Astrocyte of the hippocampus (primary cell): ENCODE data around the gene SP100.
"Not testable (repeated sequence)": the region's sequence is repeated elsewhere in the genome, so short reads cannot be mapped to it uniquely, and the experiment has no call there.

Source experiments
- DNase-seq: peaks from one replicate; pipeline ENCODE4 v3.0.0; 2011; ENCODE audit warnings: low read depth, low spot score

SP100 gene

DNA sequence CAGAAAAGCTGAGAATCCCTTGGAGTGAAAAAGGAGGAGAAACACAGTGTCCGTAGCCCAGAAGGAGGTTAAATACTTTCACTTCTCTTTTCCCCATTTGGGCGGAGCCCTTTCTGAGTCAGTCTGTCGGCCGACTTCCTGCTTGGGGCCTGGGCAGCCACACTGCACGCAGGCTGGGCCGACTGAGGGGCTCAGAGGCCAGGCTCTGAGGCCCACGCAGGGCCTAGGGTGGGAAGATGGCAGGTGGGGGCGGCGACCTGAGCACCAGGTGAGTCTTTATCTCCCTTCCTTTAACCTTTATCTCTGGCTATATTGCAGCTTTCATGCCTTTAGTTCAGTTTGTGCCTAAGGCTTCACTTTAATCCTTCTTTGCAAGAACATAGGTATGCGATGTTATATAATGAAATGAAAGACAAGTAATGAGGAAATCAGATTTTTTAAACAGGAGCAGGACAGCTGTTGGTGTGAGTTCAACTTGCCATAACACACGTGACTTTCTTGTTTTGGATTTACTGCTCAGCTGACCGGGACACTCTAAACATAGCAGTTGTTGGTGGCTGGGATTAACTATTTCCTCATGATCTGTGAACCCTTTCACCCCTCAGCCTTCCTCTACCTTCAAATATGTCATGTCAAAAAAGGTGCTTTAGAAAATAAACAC lies at the start of gene SP100:
SP100 (plus strand) TSS at position 141 of the 661 bp plus-strand sequence; CDS start at position 237, 96 bp downstream.
- DNase-seq: peak; percentile 81

DNA sequence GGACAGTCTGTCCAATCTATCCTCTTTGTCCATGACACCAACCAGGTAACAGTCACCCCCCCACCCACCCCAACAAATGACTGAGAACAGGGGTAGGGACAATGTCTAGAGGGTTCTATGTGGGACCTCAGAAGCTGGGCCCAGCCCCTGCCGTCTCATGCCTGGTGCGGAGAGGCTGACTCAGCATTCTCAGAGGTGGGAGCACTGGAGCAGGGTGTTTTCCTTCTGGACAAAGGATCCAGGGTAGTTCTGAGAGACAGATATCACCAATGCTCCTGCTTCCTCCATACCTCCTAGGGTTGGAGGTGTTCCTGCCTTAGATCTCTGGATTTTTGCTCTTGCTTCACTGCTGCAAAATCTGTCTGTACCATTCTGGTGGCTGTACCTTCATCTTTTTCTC lies 33.9 kb upstream of the SP100 start:
- DNase-seq: no peak

DNA sequence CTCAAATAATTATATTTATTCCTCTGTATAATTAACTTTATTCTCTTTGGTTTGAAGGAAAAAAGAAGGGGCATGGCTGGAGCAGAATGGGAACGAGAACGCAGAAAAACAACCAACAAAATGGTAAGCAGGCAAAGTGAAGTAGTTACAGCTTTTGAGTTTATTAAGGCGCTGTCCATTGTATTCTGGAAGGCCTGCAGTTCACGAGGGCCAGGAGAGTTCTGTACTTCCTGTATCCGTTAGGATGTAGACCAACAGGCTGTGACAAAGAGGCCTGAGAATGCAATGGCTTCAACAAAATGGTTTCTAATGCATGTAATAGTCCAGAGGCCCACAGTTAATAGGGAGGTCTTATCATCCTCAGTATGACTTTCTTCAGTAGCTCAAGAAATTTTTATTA lies 32.5 kb upstream of the SP100 start:
- DNase-seq: no peak

DNA sequence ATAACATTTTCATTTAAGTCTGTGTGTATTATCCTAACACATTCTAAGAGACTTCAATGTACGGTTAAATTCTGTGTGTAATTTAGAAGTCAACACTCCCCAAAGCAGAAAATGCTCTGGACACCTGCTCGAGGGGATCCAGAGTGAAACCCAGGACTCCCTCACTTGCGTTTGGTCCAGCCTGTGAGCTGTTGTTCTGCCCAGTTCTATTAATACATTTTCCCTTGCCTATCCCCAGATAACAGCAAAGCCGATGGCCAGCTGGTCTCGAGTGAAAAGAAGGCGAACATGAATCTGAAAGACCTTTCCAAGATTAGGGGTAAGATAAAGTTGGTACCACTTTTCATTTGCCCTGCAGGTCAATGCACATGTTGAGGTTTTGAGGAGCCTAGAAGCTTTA lies 31.0 kb upstream of the SP100 start:
- DNase-seq: no peak

DNA sequence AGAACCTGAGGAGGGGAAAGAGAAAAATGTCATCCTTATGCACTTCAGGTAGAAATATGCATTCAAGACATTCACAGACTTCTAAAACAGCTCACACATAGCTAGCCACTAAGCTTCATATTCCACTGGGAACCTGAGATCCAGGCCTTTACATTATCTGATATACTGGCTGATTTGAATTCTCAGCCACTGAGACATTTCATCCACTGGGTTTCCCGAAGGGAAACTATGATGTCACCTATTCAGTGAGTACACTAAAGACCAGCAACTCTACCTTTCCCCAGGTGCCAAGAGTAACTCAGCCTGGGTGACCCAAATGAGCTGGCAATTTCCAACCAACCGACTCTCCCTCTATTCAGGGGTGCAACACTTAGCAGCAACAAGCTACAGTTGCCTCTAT lies 21.7 kb upstream of the SP100 start:
- no peak for DNase-seq

DNA sequence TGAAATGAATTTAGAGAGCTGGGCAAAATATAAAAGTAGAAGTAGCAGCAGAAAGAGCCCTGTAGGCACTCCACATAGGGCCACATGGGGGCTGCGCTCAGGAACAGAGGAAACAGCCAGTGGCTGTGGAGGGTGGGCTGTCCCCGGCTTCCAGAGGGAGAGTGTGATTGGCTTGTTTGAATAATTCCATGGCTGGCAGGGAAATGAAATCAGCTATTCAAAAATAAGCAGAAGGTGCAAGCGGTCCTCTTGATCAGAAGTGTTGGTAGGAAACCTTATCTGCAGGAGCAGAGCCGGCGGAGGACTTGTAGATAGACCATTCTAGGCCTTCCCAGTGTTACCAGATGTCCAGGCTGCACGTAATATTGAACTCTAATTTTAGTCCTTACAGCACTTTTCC lies 17.3 kb upstream of the SP100 start:
- DNase-seq: not testable (repeated sequence)

DNA sequence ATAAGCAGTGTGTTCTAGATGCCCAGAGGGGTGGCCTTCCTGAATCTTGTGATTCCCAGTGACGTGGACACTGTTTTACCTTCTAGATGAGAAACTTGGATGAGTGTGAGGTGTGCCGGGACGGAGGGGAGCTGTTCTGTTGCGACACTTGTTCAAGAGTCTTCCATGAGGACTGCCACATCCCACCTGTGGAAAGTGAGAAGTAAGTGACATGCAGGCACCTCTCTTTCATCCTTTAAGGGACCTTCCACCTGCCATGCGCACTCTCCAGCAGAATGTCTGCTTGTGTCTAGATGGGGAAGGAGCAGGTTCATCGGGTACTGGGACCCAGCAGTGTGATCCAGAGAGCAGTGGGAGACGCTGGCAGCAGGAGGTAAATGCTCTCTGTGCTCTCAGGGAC lies 16.0 kb upstream of the SP100 start:
- DNase-seq: no peak

DNA sequence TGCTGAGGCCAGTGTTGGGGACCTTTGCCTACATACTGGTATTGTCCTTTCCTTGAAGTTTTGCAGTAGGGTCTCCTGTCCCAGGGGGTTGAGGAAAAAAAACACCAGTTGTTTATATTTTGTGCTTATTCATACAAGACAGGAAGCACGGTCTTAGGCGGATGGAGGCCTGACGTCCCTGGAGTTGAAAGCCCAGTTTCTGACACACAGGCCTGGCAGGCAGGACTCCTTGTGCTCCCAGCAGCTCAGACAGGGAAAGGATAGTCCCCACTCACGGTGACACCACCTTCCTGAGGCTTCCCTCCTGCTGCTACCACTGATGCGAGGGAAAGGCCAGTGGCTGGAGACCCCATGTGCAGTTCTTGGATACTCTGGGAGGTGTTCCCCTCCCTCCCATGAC lies 15.5 kb upstream of the SP100 start:
- DNase-seq: no peak

DNA sequence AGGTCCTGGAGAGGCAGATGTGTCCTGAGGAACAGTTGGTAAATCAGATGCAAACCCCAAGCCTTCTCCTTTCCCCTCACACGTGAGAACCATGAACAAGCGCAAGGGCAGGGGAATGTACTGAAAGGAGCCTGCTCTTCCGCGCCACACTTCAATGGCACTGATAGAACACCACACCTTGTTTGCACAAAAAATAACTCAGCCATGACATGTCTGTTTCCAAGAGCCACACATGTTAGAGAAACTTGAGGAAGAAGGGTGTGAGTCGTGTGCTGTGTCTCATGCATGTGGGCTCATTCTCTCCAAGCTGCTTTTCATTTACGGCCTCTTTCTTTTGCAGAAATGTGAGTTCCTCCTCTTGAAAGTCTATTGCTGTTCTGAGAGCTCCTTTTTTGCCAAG lies 15.0 kb upstream of the SP100 start:
- DNase-seq: not testable (repeated sequence)

DNA sequence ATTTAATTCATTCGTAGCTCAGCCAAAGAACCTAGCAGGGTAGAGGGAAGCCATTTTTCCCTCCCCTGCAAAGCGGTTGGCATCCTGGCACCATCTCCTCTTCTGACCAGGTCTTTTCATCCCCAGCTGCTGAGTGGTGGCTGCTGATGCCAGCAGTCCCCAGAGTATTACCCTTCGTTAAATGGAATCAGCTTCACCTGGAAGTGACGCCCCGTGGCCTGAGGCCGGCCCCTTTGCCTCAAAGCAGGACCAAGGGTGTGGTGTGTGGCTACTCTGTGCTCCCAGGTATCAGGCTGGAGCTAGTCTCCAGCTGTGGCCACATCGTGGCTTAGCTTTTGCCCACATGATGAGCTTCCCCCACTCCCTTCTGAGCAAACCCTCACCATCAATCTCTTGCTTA lies 12.3 kb upstream of the SP100 start:
- no peak for DNase-seq

DNA sequence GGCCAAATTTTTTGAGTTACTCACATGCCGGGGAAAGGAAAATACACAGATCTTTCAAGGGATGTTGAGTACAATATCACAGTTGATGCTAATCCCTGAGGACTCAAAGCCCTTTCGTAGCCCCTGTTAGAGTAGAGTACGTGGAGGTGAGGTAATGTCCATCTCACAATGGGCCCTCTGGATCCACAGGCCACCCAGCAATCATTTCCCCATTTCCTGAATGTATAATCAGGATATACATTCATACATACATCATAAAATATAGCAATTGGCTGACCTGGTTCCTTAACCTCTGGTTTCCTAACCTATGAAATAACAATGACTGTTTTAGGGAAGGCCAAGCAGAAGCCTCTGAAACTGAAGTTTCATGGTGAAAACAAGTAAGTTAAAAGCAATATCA lies 10.2 kb upstream of the SP100 start:
- no peak for DNase-seq

DNA sequence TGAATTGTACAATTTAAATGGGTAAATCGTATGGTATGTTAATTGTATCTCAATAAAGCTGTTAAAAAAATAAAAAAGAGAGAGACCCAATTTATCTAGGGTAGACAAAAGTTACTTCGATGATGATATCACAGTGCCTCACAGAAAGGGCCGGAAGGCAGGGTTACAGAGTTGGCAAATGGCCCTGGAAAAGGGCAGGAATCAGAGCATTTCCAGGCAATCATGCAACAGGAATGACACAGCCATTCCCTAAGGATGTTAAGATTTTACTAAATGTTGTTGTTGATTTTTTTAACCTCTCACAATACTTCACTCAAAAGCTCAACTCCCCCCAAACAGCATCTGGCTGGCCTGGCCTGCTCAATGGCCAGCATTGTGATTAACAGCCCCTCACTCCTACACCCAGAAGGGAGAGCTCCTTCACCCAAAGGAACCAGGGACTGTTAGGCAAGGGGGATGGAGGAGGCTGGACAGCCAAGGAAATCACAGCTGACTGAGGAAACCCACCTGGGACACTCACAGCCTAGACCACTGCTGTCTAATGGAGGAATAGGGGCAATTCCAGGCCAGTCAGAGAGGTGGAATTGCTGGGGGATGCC lies 7.7 kb upstream of the SP100 start:
- peak; percentile 39 for DNase-seq

DNA sequence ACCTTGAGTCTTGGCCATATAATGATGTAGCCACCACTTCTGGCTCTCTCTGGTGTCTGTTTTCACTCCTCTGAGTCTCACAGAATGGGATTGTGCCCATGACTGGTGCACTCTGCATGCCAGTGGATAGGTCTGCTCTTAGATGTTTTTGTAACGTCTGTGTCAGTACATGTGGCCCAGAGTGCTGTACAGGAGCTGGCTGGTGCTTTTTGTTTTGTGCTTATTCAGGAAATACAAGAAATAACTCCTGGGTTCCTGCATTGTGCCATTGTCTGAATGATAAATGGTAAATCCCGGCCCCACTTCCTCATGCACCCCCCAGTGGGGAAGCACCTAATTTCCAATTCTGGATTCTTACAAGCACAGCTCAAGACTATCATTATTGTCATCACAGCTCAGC lies 6.7 kb upstream of the SP100 start:
- DNase-seq: not testable (repeated sequence)

DNA sequence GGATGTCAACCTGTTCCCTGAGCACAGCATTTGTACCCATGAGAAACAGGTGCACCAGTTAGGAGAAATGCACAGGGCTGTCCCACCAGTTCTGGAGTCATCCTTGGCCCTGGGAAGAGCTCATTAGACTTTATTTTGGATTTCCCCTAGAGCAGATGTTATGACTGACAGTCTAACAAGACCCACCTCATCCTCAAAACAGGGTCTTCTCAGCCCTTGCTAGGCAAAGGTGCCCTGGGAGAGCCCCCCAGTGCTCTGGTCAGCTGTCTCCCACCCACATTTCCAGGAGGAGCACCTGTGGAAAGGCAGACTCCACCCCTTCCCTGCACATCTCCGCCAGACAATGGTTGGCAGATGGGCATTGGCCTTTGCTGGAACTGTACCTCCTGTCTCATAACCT lies 5.7 kb upstream of the SP100 start:
- DNase-seq: no peak

DNA sequence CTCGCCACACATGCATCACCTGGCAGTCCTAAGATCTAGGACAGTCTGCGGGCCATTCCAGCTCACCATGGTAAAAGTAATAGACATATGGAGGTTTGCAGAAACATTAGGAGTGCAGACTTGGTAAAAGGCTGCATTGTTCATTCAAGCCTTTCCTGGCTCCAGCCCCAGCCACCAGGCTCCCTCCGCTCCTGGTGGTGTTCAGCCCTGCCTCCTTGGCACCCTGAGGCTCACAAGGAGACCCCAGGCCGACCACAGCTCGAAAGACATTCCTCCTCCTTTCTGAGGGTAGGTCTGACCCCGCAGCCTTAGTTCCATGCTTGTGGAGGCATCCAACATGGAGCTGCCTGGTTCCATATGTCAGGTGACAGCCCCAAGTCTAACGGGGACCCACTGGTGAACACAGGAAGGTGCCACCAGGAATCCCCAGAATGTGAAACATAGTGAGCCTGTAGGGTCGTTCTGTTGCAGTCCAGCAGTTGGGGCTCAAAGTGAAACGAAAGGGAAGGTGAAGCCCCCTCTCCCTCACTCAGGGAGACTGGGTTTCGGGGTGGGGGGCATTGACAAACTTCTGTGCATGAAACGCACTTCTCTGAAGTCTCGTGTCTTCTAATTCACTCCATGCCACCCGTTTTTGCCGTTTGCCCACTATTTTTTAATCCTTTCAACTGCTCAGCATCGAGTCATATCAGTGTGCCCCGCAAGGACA lies 5.0 kb upstream of the SP100 start:
- no peak for DNase-seq

DNA sequence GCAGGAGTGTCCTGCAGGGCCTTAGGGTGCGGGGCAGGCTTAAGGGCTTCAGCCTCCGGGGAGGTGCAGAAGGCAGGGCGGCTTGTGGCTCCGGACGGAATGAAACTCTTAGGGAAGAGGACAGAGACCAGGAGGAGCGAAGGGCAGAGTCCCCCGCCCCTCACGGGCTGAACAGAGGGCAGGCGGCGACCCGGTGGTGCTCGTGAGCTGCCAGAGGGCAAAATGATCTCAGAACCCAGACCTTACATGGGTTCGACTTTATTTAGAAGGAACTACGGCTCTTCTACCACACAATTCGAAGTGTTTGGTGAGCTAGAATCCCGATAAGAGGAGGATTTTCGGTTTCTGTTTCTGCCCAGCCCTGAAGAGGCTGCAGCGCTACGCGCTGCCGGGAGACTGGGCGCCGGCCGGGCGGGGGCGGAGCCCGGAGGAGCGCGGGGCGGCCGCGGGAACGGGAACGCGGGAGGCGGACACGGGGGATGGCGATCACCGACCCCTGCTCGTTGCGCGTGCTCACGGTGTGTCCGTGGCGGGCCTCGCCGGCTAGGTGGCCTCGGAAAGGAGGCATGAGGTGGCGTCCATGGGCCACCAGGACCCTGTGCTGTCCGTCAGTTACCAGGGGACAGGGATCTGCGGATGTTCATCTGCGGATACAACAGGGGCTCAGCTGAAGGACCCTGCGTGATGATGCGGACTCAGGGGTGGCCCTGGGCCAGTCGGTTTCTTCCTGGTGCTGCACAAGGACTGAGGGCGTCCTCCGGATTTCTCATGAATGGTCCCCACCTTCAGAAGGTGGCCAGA lies 4.2 kb upstream of the SP100 start:
- DNase-seq: peak; percentile 81

DNA sequence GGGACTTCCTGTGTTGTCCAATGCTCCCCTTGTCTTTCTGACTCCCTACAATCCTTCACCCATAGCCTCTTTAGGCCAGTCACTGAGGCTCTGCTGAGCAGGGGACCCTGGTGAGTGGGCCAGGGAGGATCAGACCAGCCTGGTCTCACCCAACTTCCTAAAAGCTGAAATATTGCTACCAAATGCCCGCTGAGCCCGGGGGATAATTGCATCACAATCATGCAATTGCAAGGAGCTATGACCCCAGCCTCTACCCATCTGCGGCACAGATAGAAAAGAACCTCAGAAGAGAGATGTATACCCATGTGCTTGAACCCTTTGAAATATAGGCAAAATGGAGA lies 3.7 kb upstream of the SP100 start:
- DNase-seq: no peak

DNA sequence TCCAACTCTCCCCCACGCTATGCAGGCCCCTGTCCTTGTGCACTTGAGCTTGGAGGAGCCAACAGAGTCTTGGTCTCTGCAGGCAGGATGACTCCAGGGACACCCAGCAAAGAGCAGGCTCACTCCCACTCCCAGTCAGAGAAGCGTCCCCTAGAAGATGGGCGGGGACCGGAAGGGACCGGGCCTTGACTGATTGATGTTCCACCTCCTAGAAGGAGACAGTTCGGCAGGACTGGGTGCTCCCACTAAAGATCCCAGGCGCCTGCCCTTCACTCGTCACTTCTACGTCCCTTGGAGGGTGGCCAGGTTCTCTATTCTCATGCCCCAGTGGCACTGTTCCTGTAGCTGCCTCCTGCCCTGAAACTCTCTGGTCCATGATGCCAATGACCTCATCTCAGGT lies 3.2 kb upstream of the SP100 start:
- DNase-seq: no peak

DNA sequence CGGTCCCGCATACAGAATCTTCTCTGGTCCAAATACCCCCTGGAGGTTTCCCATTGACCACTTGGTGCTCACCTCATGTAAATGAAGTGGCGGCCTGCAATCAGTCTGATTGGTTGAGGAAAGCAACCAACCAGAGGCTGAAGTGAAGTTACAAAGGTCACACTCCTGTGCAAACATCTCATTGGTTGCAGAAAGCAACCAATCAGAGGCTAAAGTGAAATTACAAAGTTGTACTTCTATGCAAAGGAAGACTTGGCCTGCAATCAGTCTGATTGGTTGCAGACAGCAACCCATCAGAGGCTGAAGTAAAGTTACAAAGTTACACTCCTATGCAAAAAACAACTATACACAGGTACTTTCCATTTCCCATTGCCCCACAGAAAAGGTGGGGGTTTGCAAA lies 2.5 kb upstream of the SP100 start:
- no peak for DNase-seq

DNA sequence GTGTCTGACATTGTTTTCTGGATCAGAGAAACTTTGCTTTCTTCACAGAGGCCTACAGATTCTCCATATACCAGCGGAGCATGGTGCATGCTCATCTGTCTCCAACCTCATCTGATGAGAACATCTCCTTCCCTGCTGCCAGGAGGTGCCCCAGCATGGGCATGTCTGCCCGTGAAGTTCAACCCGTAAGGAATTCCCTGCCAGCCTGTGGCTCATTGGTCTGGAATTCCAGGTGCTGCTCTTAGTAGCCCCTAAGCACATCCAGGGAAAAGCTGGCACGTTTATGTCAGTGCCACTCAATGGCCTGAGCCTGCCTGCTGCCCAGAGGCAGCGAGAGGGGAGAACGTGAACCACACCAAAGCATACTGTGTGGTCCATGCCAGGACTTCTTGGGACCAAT lies 1.7 kb upstream of the SP100 start:
- DNase-seq: no peak

DNA sequence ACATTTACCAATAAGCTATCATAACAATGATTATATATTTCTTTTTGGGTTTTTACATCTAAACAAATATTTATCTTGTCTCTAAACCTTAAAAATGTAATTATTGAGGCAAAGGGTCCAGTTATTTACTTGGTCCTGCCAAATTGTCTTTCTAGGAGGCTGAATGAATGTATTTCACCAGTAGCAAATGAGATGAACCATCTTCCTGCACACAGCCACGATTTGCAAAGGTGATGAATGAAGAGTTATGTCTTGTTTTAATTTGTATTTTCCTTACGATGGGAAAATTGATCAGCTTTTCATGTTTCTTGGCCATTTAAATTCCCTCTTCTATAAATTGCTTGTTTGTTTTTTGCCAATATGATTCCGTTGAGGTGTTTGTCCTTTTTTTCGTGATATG lies 1.4 kb downstream of the SP100 start:
- no peak for DNase-seq

DNA sequence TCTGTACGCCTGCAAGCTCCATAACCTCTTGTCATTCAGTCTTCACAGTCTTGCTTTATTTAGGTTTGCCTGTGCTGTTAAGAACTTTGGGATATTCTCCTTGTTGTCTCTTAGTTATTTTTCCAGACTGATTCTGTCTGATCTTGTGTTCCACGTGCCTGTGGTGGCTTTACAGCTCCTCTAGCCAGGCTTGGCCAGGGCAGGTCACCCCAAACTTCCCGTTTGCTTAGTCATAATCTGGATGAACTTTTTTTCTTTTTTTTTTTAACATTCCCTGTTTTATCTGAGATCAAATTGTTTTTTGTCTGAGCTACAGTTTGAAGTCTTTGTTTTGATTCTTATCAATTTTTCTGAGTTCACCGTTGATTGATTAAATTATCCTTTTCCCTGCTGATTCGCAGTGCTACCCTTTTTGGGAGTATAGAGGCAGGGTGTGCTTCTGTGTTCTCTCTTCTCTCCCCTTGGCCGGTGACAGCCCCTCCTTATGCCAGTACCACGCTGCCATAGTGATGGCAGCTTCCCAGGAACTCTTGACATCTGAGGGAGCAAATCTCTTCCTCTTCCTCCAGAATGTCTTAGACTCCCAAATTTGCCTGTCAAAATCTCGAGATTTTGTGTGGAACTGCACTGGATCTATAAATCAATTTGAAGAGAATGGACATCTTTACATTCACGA lies 2.5 kb downstream of the SP100 start:
- peak; percentile 59 for DNase-seq
